GM18498 (cell line): ENCODE results near the gene PCDH9.

Experiments
- ATAC-seq: cut with Tn5 transposase; IDR thresholded peaks from one replicate; pipeline ENCODE4 v1.9.1; 2021; ENCODE audit warnings: mild to moderate bottlenecking, moderate library complexity; ENCODE audit not compliant: unreplicated experiment

The PCDH9 gene

GRCh38 chr13:66427458-66427861, 802.7 kb downstream of the PCDH9 start:
- ATAC-seq, result no peak

- no peak for ATAC-seq
Observed at GRCh38 chr13:66425741-66426140, 804.4 kb downstream of the PCDH9 start.

GRCh38 chr13:66424422-66424821, 805.7 kb downstream of the PCDH9 start:
- ATAC-seq, result no peak

DNA sequence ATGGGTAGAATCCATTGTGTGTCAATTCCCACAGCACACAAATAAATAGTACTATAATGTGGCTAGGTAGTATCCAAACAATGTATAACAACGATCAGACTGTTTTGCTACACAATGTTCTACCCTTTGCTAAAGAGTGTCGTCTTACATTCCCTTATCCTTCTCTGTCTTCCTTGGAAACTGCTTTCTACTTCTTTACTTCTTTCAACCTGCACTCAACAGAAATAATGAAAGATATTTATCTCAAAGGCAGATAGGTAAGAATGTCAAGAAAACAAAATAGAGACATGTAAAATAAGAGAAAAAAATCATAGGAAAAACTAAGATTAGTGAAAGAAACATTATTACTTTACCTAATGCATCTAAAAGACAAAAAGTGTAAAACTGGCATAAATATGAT, 814.7 kb downstream of the PCDH9 start:
- no peak for ATAC-seq

- no peak for ATAC-seq
Observed at GRCh38 chr13:66414066-66414800, 815.9 kb downstream of the PCDH9 start.

DNA sequence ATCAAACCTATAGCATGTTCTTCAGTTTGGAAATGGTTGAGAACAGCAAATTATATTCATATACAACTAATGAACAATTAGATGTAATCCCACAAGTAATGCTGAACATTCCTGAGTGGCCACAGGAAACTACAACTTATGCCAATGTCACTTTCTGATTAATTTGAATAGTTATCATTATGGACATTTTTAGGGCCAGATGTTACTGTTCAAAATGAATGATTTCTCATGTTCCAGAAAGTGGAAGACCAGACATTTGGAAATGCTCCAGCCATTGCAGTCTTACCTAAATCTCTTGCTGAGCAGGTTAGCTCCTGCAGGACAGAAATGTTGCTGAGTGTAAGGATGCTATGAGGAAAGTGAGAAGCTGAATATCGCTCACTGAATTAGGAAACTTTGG, 819.8 kb downstream of the PCDH9 start:
- no peak for ATAC-seq

DNA sequence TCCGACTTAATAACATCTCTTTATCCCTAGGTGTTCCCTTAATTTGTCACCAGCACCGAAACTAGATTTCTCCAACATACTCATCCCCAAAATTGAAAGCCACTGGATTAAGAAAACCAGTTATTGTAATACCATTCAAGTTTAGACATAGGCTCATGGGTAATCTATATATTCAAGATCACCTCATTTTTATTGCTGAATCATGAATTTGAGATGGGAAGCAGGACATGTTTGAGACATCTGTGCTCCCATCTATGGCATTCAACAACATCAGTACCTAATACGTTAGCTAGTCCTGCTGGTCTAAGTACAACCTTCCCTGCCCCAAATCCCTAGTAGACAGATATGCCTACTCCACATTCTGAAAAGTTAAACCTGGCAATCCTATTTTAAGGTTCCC, 820.6 kb downstream of the PCDH9 start:
- no peak for ATAC-seq

DNA sequence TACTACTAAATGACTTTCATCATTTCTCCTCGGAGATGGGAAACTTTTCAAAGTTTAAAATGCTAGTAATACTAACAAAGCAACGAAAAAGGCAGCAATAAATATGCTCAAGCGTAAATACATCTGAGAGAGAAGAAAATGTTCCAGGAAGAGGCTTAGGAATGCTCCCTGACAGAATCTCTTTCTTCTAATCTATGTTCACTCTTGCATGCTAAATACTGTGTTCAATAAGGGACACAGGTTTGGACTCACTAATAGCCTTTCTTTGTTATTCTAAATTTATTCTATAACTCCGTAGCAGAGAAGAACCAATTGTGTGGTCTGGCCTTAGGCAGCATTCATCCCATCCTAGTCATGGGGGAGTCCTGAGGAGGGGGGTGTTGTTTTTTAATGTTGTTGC, 823.0 kb downstream of the PCDH9 start:
- no peak for ATAC-seq

GRCh38 chr13:66405908-66406802, 824.0 kb downstream of the PCDH9 start:
- no peak for ATAC-seq

DNA sequence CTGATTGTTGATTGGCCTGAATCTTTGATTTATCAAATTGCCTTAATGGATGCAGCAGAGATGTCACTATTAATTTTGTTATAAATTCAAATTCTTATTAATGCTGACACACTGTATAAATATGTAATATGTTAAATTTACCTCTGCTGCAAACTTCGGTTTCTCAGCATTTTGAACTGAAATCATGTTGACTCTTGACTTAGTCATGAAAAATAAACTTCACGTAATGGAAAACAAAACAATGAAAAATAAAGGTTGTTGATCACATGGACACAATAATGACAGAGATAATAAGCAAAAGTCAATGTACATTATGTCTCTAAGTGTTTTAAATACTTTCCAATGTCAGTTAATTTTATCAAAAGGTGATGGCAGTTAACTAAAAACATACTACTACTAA, 827.6 kb downstream of the PCDH9 start:
- no peak for ATAC-seq

GRCh38 chr13:66402066-66402465, 828.1 kb downstream of the PCDH9 start:
- ATAC-seq, result no peak

- ATAC-seq, result no peak
Observed at GRCh38 chr13:66400292-66400691, 829.8 kb downstream of the PCDH9 start.

DNA sequence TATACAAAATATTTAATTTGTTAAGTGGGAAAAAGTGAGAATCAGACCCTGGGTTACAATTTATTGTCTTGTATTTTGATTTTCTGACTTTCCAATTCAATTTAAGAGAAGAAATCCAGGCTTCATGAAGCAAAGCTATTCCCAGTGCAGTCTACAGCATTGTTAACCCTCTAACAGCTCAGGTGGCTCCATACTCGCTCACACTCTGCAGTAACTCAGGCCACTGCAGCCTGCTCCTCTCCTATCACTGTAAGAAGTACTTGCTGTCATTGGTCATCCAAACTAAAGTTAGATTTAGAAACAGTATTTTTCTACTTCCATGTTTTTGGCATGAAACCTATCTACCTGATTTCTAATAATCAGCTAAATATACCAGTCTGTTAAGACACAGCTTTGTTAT, 830.3 kb downstream of the PCDH9 start:
- ATAC-seq, result no peak

- ATAC-seq, result no peak
Observed at GRCh38 chr13:66397133-66397532, 833.0 kb downstream of the PCDH9 start.

DNA sequence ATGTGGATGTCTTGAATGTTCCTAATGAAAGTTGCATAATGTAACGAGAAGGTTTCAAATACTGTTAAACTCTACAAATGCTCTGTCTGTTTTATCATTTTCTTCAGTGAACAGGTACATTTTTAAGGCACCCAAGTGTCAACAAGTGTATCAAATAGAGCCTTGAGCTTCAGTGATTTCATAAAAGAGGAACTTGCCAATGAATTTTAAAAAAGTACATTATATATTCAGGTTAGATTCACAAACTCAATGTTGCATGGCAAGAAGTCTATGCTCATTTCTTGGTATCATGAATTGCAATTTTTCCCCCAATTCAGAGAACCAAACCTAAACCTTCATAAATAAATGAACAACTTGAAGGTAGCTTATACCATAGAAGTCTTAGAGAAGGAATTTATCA, 838.8 kb downstream of the PCDH9 start:
- ATAC-seq, result no peak

DNA sequence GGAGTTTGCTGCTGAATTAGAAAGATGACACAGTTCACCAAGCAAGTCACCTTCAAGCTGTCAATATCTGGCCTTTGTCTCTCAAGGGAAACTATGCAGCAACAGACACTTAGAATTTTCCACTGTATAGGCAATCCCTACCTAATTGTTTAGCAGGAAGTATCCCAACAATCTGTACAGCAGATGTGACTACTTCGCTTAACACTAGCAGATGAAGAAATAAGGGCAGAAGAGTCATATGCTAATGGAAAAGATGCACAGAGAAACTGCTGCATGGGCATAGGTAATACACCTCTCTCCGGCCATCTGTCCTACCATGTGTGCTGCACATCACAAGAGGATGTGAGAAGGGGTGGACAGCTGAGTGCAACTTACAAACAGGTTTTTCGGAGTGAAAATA, 851.2 kb downstream of the PCDH9 start:
- ATAC-seq, result no peak

DNA sequence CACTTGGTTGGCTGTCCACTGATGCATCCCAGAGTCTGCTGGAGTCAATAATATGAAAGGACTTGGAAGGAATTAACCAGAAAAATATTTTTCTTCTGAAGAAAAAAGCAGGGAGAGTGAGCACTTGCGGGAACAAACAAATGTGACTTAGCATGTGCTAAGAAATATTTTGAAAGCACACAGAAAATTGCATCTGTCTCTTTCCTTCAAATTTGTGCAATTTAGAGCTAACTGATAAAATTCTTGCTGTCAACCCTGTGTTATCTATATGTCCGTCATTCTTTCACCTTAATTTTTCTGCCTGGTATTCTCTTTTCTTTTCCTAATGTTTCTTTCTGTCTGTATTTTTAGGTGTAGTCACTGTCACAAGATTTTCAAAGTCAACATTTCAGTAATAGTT, 852.6 kb downstream of the PCDH9 start:
- no peak for ATAC-seq

GRCh38 chr13:66375756-66376155, 854.4 kb downstream of the PCDH9 start:
- no peak for ATAC-seq

DNA sequence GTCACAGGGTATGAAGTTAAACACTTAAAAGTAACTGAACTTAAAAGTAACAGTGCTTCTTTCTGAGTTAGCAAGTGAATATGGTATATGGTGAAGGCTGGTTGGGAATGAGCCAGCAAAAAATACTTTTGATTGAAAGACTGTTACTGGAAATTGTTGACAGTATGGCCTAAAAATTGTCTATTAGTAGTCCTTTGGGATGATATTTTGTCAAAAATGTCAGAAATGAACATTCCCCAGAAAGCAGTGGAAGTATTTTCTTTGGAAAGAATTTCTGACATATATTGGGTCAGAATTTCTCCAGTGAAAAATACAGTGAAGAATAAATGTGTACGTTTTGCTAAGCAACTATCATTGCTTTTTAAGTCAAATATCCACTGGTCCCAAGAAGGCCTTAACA, 860.5 kb downstream of the PCDH9 start:
- no peak for ATAC-seq

DNA sequence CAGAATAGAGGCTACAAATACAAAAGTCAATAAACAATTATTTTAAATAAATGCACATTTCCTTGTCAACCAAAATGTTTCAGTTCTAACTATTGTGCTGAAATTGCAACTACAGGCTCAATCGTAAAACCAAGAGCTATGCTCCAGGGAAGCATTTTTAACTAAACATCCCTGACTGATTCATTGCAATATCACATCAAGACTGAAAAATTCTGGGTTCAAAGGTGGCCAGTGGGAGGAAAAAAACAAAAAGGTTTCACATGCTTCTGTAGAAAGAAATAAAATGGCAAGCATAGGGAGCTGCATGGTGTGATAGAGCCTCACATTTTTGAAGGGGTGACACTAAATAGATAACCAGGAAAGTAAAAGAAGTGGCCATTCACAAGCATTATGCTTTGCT, 862.8 kb downstream of the PCDH9 start:
- ATAC-seq, result no peak

- no peak for ATAC-seq
Observed at GRCh38 chr13:66365101-66365500, 865.0 kb downstream of the PCDH9 start.

- no peak for ATAC-seq
Observed at GRCh38 chr13:66364346-66364745, 865.8 kb downstream of the PCDH9 start.
